Activated CD8-positive, alpha-beta memory T cell treated with anti-CD3 and anti-CD28 coated beads, Interleukin-2, amount 50 U/mL, for 48 hours (primary cell): ENCODE data around the gene PUS1.

Experiments used
- DNase-seq: peaks from one replicate; pipeline ENCODE4 v3.0.0-alpha.2; 2020

Gene PUS1

GRCh38 chr12:131917139-131917710, 11.9 kb upstream of the PUS1 start:
- no peak for DNase-seq

GRCh38 chr12:131917711-131918306, 11.3 kb upstream of the PUS1 start:
- DNase-seq = no peak

- DNase-seq = no peak
These were observed 10.6 kb upstream of the PUS1 start for GRCh38 chr12:131918311-131919050.

GRCh38 chr12:131919051-131919347, 10.1 kb upstream of the PUS1 start:
- no peak for DNase-seq

- no peak for DNase-seq
These were observed 9.5 kb upstream of the PUS1 start for GRCh38 chr12:131919366-131920156.

GRCh38 chr12:131920157-131920508, 8.9 kb upstream of the PUS1 start:
- DNase-seq = no peak

GRCh38 chr12:131920902-131921840, 7.9 kb upstream of the PUS1 start:
- no peak for DNase-seq

- DNase-seq = no peak
These were observed 7.0 kb upstream of the PUS1 start for GRCh38 chr12:131921866-131922769.

- no peak for DNase-seq
These were observed 6.3 kb upstream of the PUS1 start for GRCh38 chr12:131922772-131923171.

- DNase-seq = no peak
These were observed 5.8 kb upstream of the PUS1 start for GRCh38 chr12:131923260-131923659.

GRCh38 chr12:131927110-131928079, 1.7 kb upstream of the PUS1 start:
- DNase-seq = no peak

- no peak for DNase-seq
These were observed 881 bp upstream of the PUS1 start for GRCh38 chr12:131928080-131928710.

- peak; percentile 64 for DNase-seq
These were observed 743 bp downstream of the PUS1 start for GRCh38 chr12:131929581-131930456.

GRCh38 chr12:131930510-131930909, 1.4 kb downstream of the PUS1 start:
- no peak for DNase-seq

GRCh38 chr12:131933387-131933786, 4.3 kb downstream of the PUS1 start:
- DNase-seq = no peak

- no peak for DNase-seq
These were observed 5.5 kb downstream of the PUS1 start for GRCh38 chr12:131934535-131934934.

- no peak for DNase-seq
These were observed 9.0 kb downstream of the PUS1 start for GRCh38 chr12:131938082-131938481.

- DNase-seq = no peak
These were observed 9.9 kb downstream of the PUS1 start for GRCh38 chr12:131939007-131939406.

GRCh38 chr12:131940141-131940547, 11.1 kb downstream of the PUS1 start:
- DNase-seq = no peak
